G401 (cell line): ENCODE results near the gene KIF17. TPM values are rescaled to one million over a fixed set of nuclear protein-coding genes. Genes with fewer than 3 reads are reported as not detected.
"Not testable (repeated sequence)": the region's sequence is repeated elsewhere in the genome, so short reads cannot be mapped to it uniquely, and the experiment has no call there.

Experiments used
- DNase-seq: peaks from one replicate; pipeline ENCODE4 v3.0.0-alpha.2; 2015; ENCODE audit warnings: low spot score
- in situ Hi-C: cut with HindIII; loops from 2 replicates; pipeline ENCODE4 v1.10.0; 2016; ENCODE audit warnings: low sequenced_read_pairs, mixed read lengths
- total RNA-seq: library from RNA; depleted of rRNA; stranded (reverse); fragments of >200 nt; shearing (Covaris generic); gene quantifications from 2 replicates; pipeline ENCODE4 v1.2.3, GENCODE V29; 2014

The KIF17 gene
- total RNA-seq, 1 experiment from 2014 or later = 1.4 TPM

DNA sequence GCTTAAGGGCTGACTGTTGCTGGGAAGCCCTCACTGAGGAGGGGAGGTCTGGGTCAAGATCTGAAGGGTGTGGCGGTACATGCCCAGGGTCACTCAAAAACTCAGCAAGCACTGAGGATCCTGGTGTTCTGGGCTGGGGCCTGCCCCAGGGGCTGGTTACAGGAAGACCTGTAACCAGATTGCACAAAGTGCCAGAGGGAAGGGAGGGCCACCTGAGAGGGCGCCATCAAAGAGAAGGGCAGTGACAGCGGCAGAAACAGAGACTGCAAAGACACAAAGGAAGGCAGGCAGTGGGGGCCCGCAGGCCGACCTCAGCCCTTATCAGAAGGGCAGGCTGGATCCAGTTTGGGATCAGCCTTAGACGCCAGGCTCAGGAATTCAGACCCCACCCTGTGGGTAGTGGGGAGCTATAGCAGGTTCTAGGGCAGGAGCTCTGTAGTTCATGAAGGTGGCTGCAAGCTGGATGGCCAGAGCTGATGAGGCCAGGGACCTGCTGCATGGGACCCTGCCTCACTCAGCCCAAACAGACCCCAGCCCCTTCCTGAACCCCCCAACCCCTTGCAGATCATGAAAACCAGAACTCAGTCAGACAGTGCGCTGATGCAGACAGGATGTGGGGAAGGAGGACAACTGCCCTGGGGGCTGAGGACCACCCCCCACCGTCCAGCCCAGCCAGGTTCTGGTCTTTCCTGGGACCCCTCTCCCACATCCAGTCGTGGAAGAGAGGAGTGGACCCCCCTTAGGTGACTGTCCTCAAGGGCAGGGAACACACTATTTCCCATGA is 10.8 kb upstream of the KIF17 start:
- in situ Hi-C loops = no loop called here
- DNase-seq = no peak

GRCh38 chr1:20727746-20728316 is 10.0 kb upstream of the KIF17 start:
- DNase-seq = no peak
- in situ Hi-C loops = no loop called here

GRCh38 chr1:20726932-20727745 is 9.3 kb upstream of the KIF17 start:
- in situ Hi-C loops = no loop called here
- no peak for DNase-seq

- in situ Hi-C loops = no loop called here
- DNase-seq = no peak
Observed at GRCh38 chr1:20726118-20726911, 8.5 kb upstream of the KIF17 start.

- DNase-seq = no peak
Observed at GRCh38 chr1:20725189-20726117, 7.6 kb upstream of the KIF17 start.

DNA sequence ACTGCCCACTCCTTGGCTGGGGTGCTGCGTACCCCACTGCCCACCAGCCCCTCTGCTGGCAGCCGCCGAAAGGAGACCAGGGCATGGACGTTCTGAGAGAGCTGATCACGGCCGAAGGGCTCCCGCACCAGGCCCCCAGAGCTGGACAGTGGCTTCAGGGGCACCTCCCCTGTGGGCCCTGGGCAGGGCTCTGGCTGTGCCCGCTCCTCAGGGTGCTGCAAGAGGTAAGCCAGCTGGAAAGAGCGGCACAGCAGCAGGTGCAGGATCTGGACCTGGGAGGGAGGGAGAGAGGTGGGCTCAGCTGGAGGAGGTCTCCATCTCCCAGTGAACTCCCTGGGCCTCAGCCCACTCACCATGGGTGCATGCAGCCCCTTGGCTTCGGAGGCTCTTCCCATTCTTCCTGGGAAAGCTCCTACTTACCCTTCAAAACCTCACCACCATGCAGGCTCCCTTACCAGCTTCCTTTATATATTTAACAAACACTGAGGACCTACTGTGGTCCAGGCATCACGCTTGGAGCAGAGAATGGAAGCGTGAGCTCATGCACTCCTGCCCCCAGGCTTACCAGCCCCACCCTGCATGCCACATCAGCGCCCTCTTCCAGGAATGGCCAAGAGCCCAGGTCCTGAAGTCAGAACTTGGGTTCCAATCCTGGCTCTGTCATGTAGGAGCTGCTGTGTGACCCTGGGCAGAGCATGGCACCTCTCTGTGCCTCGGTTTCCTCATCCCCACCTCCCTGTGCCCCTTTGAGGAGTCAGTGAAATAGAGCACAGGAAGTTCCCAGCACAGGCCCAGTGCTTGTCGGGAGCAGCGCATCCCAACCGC is 6.8 kb upstream of the KIF17 start:
- in situ Hi-C loops = no loop called here
- DNase-seq = no peak

More at GRCh38 chr1:20725189-20726117, 7.6 kb upstream of the KIF17 start:
- in situ Hi-C loops = no loop called here

DNA sequence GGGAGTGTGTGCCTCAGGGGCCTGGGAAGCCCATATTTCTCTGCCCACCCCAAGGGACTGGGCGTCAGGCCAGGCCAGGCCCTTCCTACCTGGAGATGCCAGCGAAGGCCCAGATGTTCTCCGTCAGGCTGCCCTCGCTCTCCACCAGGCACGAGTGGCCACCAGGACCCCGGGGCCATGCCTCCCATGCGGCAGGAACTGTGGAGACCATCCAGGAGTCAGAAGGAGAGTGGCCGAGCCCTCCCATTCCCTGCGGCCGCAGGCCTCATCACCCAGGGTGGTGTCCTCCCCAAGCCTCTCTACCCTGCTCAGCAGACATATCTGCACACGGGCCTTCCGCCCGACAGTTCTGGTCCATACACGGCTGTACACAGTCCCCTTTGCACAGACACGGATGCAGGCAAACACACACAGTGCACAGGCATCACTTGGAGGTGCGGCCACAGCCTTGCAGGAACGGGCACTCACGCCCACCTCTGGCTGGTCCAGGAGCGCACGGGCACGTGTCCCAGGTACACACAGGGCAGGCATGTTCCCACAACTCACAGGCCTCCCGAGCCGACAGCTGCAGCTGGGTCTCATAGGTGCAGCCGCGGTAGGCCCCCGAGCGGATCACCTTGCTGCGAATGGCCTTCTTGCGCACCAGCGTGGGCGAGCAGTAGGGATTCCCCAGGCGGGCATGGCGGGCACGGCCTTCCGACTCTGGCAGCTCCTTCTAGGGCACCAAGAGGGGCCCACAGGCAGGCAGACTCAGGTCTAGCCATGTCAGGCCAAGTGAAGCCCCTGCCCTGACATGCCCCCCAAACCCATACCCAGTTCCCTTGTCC is 5.9 kb upstream of the KIF17 start:
- in situ Hi-C loops = no loop called here
- no peak for DNase-seq

DNA sequence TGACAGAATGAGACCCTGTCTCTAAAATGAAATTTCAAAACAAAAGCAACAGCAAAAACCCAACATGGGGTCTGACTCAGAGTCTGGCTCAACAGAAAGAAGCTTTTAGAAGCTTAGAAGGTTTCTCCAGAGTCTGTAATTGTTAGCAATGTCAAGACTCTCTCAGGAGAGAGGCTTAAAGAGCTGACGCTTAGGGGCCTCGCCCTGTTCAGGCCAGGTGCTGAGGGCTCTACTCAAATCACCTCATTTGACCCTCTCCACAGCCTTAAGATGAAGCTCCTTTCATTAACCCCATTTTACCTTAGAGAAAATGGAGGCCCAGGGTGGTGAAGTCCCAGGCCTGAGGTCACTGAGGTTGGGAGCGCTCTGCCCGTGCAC is 5.3 kb upstream of the KIF17 start:
- in situ Hi-C loops = no loop called here
- DNase-seq = no peak

DNA sequence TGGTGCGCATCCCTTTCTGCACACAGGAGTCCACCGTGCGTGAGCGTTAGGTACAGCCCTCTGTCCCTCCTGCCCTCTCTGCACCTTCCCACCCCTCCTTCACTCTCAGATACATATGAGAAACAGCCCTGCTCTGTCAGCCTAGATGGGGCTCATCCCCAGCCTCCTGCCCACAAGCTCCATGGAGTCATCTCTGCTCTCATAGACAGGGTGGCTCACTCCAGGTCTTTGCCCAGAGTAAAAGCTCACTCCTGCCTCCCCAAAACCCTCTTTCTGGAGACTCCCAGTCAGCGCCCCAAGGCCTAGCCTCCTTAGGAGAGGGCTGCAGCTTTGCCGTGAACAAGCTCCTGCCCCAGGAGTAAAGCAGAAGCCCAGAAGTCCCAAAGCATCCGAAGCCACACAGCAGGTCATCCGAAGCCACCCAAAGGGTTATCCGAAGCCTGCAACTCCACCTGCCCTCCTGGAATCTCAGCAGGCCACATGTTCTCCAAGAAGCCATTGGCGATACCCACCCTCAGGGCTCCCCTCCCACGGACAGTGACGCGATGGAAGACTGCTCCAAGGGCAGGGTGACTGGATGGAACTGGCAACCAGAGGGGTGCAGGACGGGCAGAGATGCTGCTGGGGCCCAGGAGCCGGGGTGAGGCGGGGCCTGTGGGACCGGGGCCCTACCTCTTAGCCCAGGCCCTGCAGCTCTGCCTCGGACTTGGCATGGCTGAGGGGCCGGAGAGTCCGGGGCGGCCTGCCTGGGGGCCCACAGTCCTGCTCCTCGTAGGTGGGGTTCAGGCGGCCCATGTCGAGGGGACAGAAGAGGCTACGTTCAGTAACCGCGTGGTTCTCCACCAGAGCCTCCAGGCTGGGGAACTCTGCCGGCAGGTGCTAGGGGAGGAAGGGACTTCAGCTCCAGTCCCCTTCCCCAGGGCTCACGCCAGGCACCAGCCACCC is 3.6 kb upstream of the KIF17 start:
- DNase-seq = no peak
- in situ Hi-C loops = no loop called here

DNA sequence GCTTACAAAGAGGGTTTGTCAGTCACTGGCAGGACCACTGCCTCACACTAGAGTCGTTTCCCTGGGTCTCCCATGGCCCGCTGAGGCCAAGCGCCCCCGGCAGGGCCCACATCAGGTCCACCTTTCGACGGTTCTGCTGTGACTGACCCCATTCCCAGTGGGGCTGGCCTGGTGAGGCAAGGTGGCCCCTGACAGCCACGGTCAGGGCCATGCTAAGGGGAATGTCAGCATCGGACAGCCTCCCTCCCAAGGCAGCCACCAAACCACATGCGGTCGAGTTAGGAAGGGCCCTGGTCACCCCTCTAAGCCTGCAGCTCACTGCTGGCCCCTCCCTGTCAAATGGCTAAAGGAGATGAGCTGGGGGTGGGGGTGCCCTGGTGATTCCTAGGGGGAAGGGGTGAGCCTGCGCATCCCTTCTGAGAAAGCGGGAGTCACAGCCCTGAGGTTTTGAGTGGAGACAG is 2.9 kb upstream of the KIF17 start:
- DNase-seq = no peak

DNA sequence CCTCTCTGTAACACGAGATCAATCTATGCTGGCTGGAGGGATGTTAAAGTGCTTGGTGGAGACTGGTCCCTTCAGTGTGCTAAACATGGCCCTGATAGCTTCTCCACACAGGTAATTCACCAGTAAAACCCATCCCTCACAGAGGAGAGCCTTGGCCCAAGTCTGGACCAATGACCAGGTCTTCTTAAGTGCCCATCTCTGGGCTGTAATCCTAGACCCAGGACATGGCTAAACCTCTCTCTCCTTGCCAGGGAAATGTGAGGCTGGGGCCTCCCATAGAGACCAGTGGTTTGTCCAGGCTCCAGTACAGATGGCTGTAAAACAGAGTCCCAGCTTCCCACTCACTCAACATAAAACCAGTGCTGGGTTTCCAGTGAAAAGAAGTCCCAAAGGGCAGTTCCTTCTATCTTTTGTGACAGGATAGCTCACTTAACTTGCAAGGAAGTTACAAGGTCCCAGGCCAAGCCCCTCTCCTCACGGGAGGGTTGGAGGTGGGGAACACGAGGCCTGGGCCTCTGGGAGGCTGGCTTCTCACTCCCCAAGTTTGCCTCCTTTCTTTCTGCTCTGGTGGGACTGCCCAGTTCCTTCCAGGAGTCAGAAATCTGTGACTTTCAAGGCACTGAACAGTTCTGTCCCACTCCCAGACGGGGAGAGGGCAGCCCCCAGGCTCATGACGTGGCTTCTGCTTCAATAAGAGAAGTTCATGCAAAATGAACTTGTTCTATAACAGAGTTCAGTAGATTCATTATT is 2.2 kb upstream of the KIF17 start:
- in situ Hi-C loops = no loop called here
- DNase-seq = no peak

More for the DNA sequence above, 2.9 kb upstream of the KIF17 start:
- in situ Hi-C loops = no loop called here

- no peak for DNase-seq
- in situ Hi-C loops = no loop called here
Observed at GRCh38 chr1:20719261-20719660, 1.5 kb upstream of the KIF17 start.

DNA sequence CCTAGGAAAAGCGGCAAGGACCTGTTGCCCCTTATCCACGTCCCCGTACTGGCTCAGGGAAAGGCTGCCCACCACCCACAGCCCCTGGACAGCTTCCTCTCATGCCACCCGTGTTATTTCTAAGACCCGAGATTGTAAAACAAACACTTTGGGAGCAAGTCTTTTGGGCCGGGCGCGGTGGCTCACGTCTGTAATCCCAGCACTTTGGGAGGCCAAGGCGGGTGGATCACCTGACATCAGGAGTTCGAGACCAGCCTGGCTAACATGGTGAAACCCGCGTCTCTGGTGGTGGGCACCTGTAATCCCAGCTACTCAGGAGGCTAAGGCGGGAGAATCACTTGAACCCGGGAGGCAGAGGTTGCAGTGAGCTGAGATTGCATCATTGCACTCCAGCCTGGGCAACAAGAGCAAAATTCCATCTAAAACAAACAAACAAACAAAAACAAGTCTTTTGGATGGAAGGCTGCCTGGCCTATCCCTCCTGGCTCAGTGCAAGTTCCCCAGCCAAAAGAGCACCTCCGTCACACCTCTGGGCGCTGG is 606 bp upstream of the KIF17 start:
- DNase-seq, in situ Hi-C loops: not testable (repeated sequence)

DNA sequence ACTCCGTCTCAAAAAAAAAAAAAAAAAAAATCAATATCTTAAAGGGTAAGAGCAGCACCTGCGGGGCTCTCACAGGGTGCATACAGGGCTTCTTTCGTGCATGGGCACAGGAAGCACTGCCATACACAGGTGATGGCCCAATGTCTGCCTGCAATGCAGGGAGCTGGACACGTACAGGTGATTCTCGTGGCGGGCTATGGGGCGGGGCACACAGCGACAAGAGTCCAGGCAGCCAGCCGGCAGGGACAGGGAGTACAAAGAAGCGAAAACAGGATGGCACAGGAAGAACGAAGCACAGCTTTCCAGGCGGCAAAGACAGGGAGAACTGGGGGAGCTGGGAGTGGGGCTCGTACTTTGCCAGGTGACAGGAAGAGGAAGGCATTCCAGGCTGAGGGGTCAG is 1.6 kb downstream of the KIF17 start:
- in situ Hi-C loops = no loop called here
- DNase-seq = no peak

DNA sequence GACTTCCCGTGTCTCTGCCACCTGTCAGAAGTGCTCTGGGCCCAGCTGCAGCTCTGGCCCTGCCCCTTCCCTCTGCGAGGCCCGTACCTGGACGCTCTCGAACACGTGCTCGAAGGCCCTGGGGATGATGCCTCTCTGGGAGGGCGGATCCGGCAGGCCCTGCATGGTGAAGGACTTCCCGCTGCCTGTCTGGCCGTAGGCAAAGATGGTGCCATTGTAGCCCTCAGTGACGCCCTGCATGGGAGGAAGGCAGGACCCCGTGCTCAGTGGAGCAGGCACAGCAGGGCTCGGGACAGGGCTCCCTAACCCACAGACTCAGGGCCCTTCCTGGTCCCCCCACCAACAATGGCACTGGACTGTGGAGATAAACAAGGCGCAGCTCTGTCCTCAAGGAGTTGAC is 2.4 kb downstream of the KIF17 start:
- DNase-seq = no peak
- in situ Hi-C loops = no loop called here
